BLaER1 treated with 17β-estradiol and CSF1 and Interleukin-3, amounts not matched to agents 10 nM and 100 nM (cell line): ENCODE results near the gene CHADL.
A peak's percentile ranks its signal among the peaks of the same experiment; 100 is the strongest.
"Not testable (repeated sequence)": the region's sequence is repeated elsewhere in the genome, so short reads cannot be mapped to it uniquely, and the experiment has no call there.

Experiments used
- H3K27ac ChIP-seq, 11 experiments: shearing (Covaris generic); formaldehyde crosslinking; 2 replicates each; pipeline ENCODE4 v1.8.1; 2022
- H3K27me3 ChIP-seq, 11 experiments: shearing (Covaris generic); formaldehyde crosslinking; 2 replicates each; pipeline ENCODE4 v1.8.1; 2022
- H3K36me3 ChIP-seq, 11 experiments: shearing (Covaris generic); formaldehyde crosslinking; 2 replicates each; pipeline ENCODE4 v1.8.1; 2022
- H3K4me1 ChIP-seq, 10 experiments: shearing (Covaris generic); formaldehyde crosslinking; 2 replicates each; pipeline ENCODE4 v1.8.1; 2022
- H3K4me2 ChIP-seq, 11 experiments: shearing (Covaris generic); formaldehyde crosslinking; 2 replicates each; pipeline ENCODE4 v1.8.1; 2022
- H3K4me3 ChIP-seq, 10 experiments: shearing (Covaris generic); formaldehyde crosslinking; 2 replicates each; pipeline ENCODE4 v1.8.1; 2022
- H3K9ac ChIP-seq, 11 experiments: shearing (Covaris generic); formaldehyde crosslinking; 2 replicates each; pipeline ENCODE4 v1.8.1; 2022
- H3K9me3 ChIP-seq, 11 experiments: shearing (Covaris generic); formaldehyde crosslinking; replicated peaks in 1 of 11; 2 replicates each; pipeline ENCODE4 v1.8.1; 2022
- H4K20me1 ChIP-seq, 11 experiments: shearing (Covaris generic); formaldehyde crosslinking; 2 replicates each; pipeline ENCODE4 v1.8.1; 2022
- Cebpa-rat ChIP-seq, 11 experiments: shearing (Covaris generic); IDR thresholded peaks; 2 replicates each; pipeline ENCODE4 v1.8.1; 2022

CHADL gene

DNA sequence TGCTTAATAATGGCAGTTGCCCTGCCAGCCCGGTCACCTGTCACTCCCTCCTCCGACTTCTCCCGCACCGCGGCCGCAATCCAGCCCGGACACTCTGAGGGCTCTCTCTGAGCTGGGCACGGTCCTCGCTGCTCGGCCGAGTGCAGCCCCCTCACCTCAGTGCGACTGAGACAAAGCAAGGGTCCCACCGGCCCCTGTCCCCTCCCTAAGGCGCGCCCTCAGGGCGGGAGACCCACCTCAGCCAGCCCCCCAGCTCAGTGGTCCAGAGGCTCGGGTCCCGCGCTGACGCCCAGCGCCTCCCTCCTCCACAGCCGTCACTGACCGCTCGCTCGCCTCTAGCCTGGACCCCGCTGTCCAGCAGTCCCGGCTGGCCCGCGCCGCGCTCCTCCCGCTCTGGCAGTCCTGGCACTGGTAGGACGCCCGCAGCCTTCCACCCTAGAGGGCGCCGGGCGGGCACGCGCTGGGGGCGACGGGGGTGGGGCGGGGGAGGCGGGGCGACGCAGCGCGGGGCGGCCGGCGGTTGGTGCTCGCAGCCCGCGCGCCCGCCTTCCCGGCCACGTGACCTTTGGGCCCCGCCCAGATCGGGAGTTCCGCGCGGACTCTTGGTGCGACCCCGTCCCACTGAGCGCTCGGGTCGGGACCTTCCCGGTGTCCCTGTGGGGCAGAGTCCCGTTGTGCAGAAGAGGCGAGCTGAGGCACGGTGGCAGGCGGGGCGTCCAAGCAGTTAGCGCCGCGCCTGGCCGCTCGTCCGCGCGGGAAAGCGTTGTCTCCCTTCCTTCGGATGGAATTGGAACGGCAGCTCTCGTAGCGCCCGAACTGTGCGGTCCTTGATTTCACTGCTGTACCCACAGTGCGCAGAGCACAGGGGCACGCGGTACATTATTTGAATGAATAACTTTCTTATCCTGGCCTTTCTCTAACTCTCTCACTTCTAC lies 43.4 kb downstream of the CHADL start:
- H3K4me1 ChIP-seq: peaks cover 8 to 19% (median 16%) of the 10 kb centered on the region in 10 experiments; a peak in 18 of 20 replicates
- H3K4me2 ChIP-seq: peak overlapping the region; percentile 95 to 100 (median 99)
- no peaks in the 10 kb centered on the region for H3K9me3 ChIP-seq
- H3K36me3 ChIP-seq: no peaks in the 10 kb centered on the region
- peaks cover 4 to 28% (median 25%) of the 10 kb centered on the region in 11 experiments; a peak in 18 of 22 replicates for H3K27me3 ChIP-seq
- H3K27ac ChIP-seq: peak overlapping the region in 6 of 11 experiments; percentile 12 to 60 (median 40); a peak in 8 of 22 replicates
- peak overlapping the region; percentile 62 to 81 (median 75) for H3K9ac ChIP-seq
- H3K4me3 ChIP-seq: peak overlapping the region; percentile 65 to 86 (median 74)
- no peak for TF ChIP-seq Cebpa-rat (IDR thresholded peaks at IDR 0.05)
- H4K20me1 ChIP-seq: no peaks in the 10 kb centered on the region

DNA sequence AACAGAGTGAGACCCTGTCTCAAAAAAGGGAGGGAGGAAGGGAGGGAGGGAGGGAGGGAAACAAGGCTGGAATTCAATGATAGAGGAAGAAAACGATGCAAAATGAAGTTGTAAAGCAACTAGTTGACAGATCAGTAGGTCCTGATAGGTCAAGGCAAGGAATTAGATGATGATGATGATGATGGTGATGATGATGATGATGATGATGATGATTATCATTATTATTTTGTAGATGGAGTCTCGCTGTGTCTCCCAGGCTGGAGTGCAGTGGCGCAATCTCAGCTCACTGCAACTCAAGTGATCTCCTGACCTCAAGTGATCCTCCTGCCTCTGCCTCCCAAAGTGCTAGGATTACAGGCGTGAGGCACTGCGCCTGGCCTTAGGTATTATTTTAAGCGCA lies 46.9 kb downstream of the CHADL start:
- Histone ChIP-seq H3K36me3 (no peaks in the 10 kb centered on the region), H4K20me1 (no peaks in the 10 kb centered on the region), H3K4me1 (peaks cover 8 to 17% (median 16%) of the 10 kb centered on the region in 10 experiments; a peak in 18 of 20 replicates), H3K27me3 (peaks cover 4 to 18% (median 14%) of the 10 kb centered on the region in 11 experiments; a peak in 18 of 22 replicates), H3K4me3 (no peak overlapping the region), H3K27ac (no peak overlapping the region), H3K9ac (no peak overlapping the region), H3K9me3 (no peaks in the 10 kb centered on the region), H3K4me2 (no peak overlapping the region)
- TF ChIP-seq Cebpa-rat (IDR thresholded peaks at IDR 0.05): no peak

DNA sequence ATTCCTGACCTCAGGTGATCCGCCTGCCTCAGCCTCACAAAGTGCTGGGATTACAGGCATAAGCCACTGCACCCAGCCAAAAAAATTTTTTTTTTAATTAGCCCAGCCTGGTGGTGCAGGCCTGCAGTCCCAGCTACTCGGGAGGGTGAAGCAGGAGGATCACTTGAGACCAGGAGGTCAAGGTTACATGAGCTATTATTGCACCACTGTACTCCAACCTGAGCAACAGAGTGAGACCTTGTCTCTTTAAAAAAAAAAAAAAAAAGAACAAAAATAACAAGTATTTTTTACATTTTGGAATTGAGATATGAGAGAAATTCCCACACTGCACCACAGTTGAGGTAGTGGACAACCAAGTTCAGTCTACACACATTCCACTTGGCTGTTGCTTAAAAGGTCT lies 49.3 kb downstream of the CHADL start:
- Histone ChIP-seq H3K4me2 (no peak overlapping the region), H3K4me3 (no peak overlapping the region), H3K4me1 (no peaks in the 10 kb centered on the region), H3K9me3 (no peaks in the 10 kb centered on the region), H4K20me1 (no peaks in the 10 kb centered on the region), H3K36me3 (no peaks in the 10 kb centered on the region), H3K27ac (no peak overlapping the region), H3K9ac (no peak overlapping the region), H3K27me3 (peaks cover 0 to 5% (median under 1%) of the 10 kb centered on the region in 11 experiments; a peak in 7 of 22 replicates)
- no peak for TF ChIP-seq Cebpa-rat (IDR thresholded peaks at IDR 0.05)

DNA sequence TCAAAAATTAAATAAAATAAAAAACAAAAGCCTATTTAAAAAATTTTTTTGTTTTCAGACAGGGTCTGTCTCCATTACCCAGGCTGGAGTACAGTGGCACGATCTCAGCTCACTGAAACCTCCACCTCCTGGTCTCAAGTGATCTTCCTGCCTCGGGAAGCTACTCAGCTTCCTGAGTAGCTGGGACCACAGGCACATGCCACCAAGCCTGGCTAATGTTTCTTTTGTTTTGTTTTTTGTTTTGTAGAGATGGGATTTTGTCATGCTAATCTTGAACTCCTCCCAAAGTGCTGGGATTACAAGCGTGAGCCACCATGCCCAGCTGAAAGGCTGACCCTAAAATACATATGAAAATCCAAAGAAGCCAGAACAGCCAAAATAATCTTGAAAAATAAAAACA lies 56.1 kb downstream of the CHADL start:
- H3K9ac ChIP-seq: no peak overlapping the region
- H3K4me2 ChIP-seq: peak overlapping the region in 7 of 11 experiments; percentile 8 to 40 (median 21); a peak in 8 of 22 replicates
- no peaks in the 10 kb centered on the region for H3K9me3 ChIP-seq
- H4K20me1 ChIP-seq: peaks cover 0 to 26% (median 0%) of the 10 kb centered on the region in 11 experiments; a peak in 9 of 22 replicates
- peaks cover 0 to 25% (median 15%) of the 10 kb centered on the region in 10 experiments; a peak in 14 of 20 replicates for H3K4me1 ChIP-seq
- peaks cover 8 to 26% (median 19%) of the 10 kb centered on the region in 11 experiments; a peak in 20 of 22 replicates for H3K36me3 ChIP-seq
- no peak for TF ChIP-seq Cebpa-rat (IDR thresholded peaks at IDR 0.05)
- H3K27ac ChIP-seq: peak overlapping the region in 2 of 11 experiments; percentile 15 to 29; a peak in 1 of 22 replicates
- H3K4me3 ChIP-seq: no peak overlapping the region
- H3K27me3 ChIP-seq: no peaks in the 10 kb centered on the region

DNA sequence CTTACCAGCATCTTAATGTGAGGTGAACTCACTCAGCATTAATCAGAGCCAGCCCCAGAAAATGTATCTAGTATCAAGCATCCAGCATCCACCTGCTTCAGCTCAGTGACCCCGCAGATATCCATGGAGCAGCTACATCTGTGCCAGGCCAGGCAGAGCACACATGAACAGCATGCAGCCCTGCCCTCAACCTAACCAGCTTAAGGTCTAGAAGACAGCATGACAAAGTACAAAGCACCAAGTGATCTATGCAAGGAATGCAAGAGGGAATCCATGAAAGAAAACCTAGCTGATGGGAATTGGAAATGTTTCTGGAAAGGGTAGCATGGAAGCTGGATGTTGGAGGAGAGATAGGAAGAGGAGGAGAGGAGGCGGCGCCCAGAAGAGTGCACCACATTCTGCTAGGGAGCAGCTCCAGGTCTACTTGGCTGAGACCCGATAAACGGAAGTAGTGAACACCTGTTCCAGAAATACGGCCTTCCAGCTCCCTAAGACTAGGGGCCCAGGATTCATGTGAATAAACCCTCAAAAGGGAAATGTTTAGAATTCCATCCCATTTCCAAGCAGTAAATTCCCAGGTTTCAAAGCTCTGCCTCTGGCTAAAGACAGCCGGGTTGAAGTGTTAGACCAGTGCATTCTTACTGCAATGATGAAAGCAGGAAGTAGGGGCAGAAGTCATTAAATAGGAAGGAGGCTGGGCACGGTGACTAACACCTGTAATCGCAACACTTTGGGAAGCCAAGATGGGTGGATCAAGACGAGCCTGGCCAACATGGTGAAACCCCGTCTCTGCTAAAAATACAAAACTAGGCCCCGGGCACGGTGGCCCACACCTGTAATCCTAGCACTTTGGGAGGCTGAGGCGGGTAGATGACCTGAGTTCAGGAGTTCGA lies 59.1 kb downstream of the CHADL start:
- Histone ChIP-seq H3K9me3 (no peaks in the 10 kb centered on the region), H3K27me3 (no peaks in the 10 kb centered on the region), H3K4me3 (no peak overlapping the region), H3K4me2 (no peak overlapping the region), H3K9ac (no peak overlapping the region), H3K27ac (no peak overlapping the region), H3K4me1 (peaks cover 0 to 47% (median 33%) of the 10 kb centered on the region in 10 experiments; a peak in 16 of 20 replicates), H3K36me3 (peaks cover 34 to 57% (median 46%) of the 10 kb centered on the region in 11 experiments), H4K20me1 (peaks cover 12 to 52% (median 26%) of the 10 kb centered on the region in 11 experiments; a peak in 20 of 22 replicates)
- no peak for TF ChIP-seq Cebpa-rat (IDR thresholded peaks at IDR 0.05)

DNA sequence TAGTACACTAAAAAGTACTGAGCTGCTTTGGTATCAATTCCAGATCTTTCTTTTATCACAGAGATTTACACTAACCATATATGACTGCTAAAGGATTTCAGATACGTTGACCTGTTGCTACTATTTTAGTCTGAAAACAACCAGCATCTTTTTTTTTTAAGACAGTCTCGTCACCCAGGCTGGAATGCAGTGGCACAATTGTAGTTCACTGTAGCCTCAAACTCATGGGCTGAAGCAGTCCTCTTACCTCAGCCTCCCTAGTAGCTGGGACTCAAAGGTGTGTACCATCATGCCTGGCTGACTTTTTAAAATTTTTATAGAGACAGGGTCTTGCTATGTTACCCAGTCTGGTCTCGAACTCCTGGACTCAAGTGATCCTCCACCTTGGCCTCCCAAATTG lies 59.8 kb downstream of the CHADL start:
- Histone ChIP-seq H3K4me2 (no peak overlapping the region), H3K9me3 (no peaks in the 10 kb centered on the region), H3K4me1 (peaks cover 0 to 48% (median 33%) of the 10 kb centered on the region in 10 experiments; a peak in 16 of 20 replicates), H3K36me3 (peaks cover 40 to 63% (median 53%) of the 10 kb centered on the region in 11 experiments), H3K27me3 (no peaks in the 10 kb centered on the region), H3K27ac (no peak overlapping the region), H4K20me1 (peaks cover 12 to 59% (median 32%) of the 10 kb centered on the region in 11 experiments; a peak in 20 of 22 replicates), H3K4me3 (no peak overlapping the region), H3K9ac (no peak overlapping the region)
- TF ChIP-seq Cebpa-rat (IDR thresholded peaks at IDR 0.05): no peak

DNA sequence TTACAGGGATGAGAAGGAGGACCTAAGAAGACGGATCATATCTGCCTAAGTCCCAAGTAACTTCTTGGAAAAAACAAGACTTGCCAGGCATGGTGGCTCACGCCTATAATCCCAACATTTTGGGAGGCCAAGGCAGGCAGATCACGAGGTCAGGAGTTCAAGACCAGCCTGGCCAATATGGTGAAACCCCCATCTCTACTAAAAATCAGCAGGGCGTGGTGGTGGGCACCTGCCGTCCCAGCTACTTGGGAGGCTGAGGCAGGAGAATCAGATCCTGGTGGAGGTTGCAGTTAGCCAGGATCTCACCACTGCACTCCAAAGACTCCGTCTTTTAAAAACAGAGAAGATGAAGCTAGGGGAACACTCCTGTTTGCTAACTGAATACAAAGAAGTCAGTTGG lies 60.4 kb downstream of the CHADL start:
- H3K4me2 ChIP-seq: peak overlapping the region in 3 of 11 experiments; percentile 48 to 53 (median 52); a peak in 2 of 22 replicates
- not testable (repeated sequence) for H3K27ac ChIP-seq, H3K9ac ChIP-seq, H3K4me3 ChIP-seq, H3K9me3 ChIP-seq, H3K27me3 ChIP-seq
- peaks cover 46 to 69% (median 59%) of the 10 kb centered on the region in 11 experiments for H3K36me3 ChIP-seq
- peaks cover 12 to 64% (median 38%) of the 10 kb centered on the region in 11 experiments; a peak in 20 of 22 replicates for H4K20me1 ChIP-seq
- peaks cover 0 to 54% (median 38%) of the 10 kb centered on the region in 10 experiments; a peak in 16 of 20 replicates for H3K4me1 ChIP-seq
